ENCODE data around the gene C2CD3. TPM values are rescaled to one million over a fixed set of nuclear protein-coding genes. Genes with fewer than 3 reads are reported as not detected.
A peak's percentile ranks its signal among the peaks of the same experiment; 100 is the strongest.
"Not testable (repeated sequence)": the region's sequence is repeated elsewhere in the genome, so short reads cannot be mapped to it uniquely, and the experiment has no call there.

C2CD3 gene
- total RNA-seq, 1 experiment from 2014 or later: 28.4 TPM

DNA sequence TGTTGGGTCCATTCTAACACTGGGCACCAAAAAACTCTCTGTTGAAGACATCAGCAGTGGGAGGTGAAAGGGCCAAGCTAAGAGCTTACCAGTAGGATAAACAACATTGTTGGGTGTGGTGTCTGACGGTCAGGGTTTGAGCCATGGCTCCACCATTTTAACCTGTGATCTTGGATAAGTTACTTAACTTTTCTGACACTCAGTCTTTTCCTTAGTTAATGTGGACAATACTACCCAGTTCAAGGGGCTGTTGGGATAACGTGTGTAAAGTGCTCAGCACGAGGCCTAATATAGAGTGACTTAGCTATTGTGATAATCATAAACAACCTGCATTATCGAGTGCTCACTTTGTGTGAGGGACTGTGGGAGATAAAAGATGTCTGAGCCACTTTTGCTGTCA, 168.0 kb downstream of the C2CD3 start:
- in situ Hi-C loops (cut with HindIII; ENCODE audit: low pct_unique_long_range_greater_than_20kb, low sequenced_read_pairs): no loop called here
- no peak for DNase-seq (ENCODE audit: low read depth)

DNA sequence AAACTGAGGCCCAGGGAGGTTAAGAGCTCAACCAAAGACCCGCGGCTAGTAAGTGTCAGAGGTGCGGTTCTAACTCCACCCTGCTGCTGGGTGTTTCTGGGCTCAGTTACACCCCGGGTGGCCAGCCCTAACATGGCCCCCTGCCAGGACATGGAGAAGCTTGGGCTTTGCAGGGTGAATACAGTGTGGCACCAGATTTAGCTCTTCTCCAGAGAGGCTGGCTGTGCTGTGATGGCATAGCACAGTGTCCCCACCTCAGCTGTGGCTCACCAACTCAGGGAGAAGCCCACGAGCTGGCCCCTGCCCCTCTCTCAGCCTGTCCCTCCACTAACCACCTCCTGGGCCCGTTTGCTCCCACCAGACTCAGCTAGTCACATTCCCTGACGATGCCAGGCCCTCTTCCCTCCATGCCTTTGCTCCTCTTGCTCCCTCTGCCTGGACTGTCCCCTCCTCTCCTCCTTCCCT, 168.9 kb downstream of the C2CD3 start:
- in situ Hi-C loops (cut with HindIII; ENCODE audit: low pct_unique_long_range_greater_than_20kb, low sequenced_read_pairs): no loop called here
- DNase-seq (ENCODE audit: low read depth): no peak

DNA sequence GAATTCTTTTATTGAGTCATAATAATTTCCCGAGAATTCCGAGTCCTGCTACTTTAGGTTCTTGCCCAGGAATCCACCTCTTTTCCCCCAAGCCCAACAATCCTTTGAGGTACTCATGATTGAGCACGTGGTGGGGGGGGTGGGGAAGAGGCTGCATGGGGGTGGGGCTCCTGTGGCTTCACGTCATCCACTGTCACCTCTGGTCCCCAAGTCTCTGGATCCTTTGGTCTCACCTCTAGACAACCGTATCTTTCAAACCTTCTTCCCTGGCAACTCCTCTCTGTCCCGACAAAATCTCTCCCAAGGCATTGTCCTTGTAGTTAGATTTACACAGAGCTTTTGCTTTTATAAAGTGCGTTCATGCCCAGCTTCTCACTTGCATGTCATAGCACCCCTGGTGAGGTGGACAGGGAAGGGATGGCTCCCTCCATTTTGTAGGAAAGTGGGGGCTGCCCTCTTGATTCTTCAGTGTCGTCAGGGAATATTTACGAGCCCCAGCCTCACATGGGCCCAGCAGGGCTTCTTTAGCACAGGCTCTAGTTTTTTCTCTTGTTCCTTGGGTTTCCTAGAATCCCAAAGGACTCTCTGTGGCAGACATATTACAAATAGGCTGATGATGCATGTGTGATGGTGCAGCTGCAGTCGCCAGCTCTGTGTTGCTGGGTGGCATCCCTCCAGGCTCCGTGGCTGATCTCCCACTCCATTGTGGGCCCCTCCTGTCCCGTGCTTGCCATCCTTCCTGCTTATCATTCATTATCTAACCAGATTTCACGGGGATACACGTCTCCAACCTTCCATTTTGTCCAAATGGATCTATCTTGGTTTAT, 170.3 kb downstream of the C2CD3 start:
- no peak for DNase-seq (ENCODE audit: low read depth)
- in situ Hi-C loops (cut with HindIII; ENCODE audit: low pct_unique_long_range_greater_than_20kb, low sequenced_read_pairs): no loop called here

DNA sequence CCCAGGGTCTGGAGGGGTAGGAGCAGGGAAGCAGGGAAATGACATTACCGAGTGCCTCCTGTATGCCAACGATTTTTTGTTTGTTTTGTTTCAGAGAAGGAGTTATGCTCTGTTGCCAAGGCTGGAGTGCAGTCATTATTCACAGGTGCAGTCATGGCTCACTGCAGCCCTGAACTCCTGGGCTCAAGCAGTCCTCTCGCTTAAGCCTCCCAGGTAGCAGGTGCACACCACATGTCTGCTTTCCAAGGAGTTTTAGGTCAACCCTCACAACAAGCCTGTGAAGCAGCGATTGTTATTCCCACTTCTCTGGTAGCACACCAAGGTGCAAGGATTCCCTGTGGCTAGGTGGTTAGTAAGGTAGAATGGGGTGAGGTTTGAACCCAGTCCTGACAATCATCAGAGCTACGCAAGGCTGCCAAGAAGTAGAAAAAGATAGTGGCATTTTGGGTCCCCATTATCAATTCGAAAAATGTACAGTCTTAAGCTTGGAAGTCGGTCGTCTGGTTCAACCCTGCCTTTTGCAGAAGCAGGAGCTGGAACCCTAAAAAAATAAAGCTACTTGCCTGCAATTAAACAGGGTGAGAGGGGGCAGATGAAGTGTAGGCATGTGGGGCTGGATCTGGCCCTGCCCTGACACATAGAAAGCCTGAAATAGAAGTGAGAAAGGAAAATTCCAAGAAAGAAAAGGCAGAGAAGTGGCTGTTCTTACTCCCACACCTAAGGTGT, 171.1 kb downstream of the C2CD3 start:
- in situ Hi-C loops (cut with HindIII; ENCODE audit: low pct_unique_long_range_greater_than_20kb, low sequenced_read_pairs): no loop called here
- no peak for DNase-seq (ENCODE audit: low read depth)

DNA sequence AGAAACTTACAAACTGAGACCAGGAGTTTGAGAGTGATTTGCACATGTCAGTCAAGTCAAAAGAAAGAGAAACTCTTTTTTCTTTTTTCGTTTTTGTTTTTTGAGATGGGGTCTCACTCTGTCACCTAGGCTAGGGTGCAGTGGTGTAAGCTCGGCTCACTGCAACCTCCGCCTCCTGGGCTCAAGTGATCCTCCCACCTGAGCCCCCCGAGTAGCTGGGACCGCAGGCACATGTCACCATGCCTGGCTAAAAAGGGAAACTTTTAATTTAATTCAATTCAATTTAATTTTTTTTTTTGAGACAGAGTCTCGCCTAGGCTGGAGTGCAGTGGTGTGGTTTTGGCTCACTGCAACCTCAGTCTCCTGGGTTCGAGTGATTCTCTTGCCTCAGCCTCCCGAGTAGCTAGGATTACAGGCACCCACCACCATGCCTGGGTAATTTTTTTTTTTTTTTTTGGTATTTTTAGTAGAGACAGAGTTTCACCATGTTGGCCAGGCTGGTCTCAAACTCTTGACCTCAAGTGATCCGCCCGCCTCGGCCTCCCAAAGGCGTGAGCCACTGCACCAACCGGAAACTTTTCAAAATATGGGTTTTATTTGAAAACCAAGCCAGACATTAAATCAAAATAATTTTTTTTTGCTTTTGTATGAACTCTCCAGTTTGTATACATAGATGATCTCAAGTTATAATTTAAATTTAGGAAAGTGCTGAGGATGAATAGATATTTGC, 171.8 kb downstream of the C2CD3 start:
- DNase-seq (ENCODE audit: low read depth): no peak
- in situ Hi-C loops (cut with HindIII; ENCODE audit: low pct_unique_long_range_greater_than_20kb, low sequenced_read_pairs): no loop called here

DNA sequence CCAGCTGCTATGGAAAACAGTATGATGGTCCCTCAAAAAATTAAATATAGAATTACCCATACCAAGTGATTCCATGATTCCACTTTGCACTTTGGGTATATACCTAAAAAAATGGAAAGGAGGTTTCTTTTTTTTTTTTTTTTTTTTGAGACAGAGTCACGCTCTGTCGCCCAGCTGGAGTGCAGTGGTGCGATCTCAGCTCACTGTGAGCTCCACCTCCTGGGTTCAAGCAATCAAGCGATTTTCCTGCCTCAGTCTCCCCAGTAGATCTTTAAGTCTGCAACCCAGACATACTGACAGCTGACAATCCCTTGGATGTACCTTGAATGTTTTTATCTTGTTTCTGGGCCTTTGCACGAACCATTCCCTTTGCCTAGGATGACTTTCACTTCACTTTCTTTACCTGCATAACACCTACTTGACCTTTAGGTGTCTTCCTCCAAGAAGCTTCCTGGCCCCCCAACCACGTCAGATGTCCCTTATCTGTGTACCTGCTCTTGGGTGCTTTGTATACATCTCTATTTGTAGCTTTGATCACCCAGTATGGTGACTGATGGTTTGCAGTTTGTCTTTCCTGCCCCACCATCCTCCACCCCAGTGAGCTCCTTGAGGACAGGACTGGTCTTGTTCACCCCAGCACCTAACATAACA, 173.6 kb downstream of the C2CD3 start:
- DNase-seq (ENCODE audit: low read depth): no peak
- in situ Hi-C loops (cut with HindIII; ENCODE audit: low pct_unique_long_range_greater_than_20kb, low sequenced_read_pairs): no loop called here

DNA sequence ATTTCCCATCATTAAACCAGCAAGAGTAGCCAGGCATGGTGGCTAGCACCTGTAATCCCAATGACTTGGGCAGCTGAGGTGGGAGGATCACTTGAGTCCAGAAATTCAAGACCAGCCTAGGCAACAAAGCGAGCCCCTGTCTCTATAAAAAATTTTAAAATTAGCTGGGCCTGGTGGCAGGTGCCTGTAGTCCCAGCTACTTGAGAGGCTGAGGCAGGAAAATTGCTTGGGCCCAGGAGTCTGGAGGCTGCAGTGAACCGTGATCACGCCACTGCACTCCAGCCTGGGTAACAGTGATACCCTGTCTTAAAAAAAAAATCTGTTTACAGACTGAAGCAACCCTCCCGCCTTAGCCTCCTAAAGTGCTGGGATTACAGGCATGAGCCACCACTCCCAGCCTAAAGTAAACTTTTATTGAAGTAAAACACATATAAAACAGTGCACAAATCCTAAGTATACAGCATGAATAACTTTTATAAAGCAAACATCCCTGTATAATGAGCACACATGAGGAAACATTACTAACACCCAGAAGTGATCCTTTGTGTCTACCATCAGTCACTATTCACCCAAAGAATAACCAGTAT, 174.5 kb downstream of the C2CD3 start:
- DNase-seq (ENCODE audit: low read depth): no peak
- in situ Hi-C loops (cut with HindIII; ENCODE audit: low pct_unique_long_range_greater_than_20kb, low sequenced_read_pairs): no loop called here

DNA sequence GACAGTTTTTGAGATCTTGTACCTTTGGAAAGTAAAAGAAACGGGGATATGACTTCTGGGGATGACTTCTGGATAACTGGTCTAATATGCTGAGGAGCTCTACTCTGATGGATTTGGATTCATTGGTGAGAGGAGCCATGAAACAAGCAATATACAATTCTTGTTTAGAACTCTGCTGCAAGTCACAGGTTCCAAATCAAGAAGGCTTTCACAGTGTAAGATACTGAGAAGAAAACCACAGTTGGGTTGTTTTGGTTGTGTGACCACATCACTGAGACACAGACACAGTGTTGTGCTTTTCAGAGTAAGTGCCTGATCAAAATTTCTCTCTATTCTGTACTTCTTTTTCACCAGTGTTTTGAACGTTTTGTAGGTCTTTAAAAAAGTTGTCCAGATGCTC, 175.1 kb downstream of the C2CD3 start:
- in situ Hi-C loops (cut with HindIII; ENCODE audit: low pct_unique_long_range_greater_than_20kb, low sequenced_read_pairs): no loop called here
- no peak for DNase-seq (ENCODE audit: low read depth)

DNA sequence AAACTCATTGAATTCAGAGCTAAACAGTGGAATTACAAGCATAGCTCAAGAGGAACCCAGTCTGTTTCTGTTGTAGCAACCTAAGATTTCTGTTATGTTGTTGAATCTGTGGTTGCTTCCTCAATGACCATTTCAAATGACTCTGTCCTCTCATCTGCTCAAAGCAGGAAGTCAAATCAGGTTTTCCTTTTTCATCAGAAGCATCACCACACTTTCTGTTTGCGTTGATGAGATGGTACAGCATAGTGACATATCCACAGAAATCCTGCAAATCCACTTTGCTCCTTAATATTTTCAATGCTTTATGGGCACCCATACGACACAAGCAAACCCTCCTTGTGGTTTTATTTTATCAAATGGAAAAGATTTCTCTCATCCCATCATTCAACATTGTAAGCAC, 175.6 kb downstream of the C2CD3 start:
- DNase-seq (ENCODE audit: low read depth): no peak
- in situ Hi-C loops (cut with HindIII; ENCODE audit: low pct_unique_long_range_greater_than_20kb, low sequenced_read_pairs): no loop called here

DNA sequence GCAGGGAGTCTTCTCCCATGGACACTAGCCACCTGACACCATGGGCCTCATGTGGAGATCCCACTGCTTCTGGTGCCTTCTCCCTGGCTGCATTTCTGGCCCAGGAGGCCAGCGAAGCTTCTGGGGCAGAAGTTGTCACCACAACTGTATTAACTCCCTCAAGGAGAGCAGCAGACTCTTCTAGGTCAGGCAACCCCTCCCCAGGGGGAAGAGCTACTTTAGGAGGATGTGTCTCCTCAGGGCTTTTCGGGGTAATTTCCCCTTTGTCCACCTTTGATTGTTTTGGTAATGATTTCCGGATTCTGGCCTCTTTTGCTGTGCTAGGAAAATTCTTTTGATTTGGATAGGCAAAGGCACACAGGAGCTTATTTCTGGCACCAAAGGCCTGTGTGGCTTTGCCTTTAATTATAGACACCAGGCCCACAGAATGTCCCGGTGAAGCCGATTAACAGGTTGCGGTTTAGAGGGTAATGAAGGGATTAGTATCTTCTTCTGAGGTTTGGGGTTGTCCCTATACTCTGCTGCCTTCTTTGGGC, 179.3 kb downstream of the C2CD3 start:
- DNase-seq (ENCODE audit: low read depth): no peak
- in situ Hi-C loops (cut with HindIII; ENCODE audit: low pct_unique_long_range_greater_than_20kb, low sequenced_read_pairs): no loop called here

DNA sequence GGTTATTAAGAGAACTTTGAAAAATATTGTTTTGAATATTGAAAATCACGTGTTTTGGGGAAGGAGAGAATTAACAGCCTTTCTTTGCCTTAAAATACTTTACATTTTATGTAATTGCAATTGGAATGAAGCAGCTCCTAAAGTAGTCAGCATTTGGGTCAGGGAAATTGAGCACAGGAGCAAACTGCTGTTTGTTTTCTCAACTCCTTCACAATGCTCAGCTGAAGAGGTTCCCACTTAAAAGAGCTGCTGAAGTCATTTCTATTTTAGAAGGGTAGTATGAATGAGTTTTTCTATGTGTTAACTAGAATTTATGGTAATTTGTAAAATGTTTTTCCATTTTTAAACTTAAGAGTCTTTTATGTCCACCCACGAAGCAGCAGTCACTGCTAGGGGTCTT, 180.1 kb downstream of the C2CD3 start:
- DNase-seq (ENCODE audit: low read depth): no peak
- in situ Hi-C loops (cut with HindIII; ENCODE audit: low pct_unique_long_range_greater_than_20kb, low sequenced_read_pairs): no loop called here

DNA sequence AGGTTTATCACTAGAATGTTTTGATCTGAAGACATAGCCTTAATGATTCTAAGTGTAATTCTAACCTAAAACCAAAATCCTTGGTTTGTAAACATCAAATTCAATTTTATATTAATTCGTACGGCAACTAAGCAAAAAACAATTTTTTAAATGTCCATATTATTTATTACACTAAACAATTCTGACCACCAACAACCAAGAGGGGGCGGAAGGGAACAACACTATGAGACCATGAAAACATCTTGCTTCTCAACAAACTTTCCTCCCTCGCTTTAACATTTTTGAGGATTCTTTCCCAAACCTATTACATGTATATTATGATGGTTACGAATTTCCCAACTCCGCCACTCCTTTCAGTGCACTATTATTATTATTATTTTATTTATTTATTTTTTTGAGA, 181.6 kb downstream of the C2CD3 start:
- DNase-seq (ENCODE audit: low read depth): no peak
- in situ Hi-C loops (cut with HindIII; ENCODE audit: low pct_unique_long_range_greater_than_20kb, low sequenced_read_pairs): no loop called here

DNA sequence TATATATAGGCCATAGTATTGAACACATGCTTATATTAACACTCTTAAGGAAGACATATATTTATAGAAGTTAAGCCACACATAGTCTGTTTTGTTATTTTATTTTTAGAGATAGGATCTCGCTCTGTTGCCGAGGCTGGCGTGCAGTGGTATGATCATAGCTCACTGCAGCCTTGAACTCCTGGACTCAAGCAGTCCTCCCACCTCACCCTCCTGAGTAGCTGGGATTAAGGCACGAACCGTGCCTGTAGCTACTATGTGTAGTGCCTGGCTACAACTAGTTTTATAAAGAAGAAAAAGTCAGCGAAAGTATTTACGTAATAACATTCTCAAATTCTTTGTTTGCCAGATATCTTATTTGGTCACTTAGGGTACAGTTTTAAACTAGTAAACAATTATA, 182.6 kb downstream of the C2CD3 start:
- in situ Hi-C loops (cut with HindIII; ENCODE audit: low pct_unique_long_range_greater_than_20kb, low sequenced_read_pairs): no loop called here
- DNase-seq (ENCODE audit: low read depth): no peak

DNA sequence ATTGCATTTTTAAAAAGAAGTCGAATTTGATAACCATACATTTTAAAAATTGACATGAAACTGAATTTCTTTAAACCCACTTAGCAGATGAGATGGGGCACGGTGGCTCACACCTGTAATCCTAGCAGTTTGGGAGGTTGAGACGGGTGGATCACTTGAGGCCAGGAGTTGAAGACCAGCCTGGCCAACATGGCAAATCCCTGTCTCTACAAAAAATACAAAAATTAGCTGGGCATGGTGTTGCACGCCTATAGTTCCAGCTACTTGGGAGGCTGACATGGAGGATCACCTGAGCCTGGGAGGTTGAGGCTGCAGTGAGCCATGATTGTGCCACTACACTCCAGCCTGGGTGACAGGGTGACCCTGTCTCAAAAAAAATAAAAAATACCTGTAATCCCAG, 185.1 kb downstream of the C2CD3 start:
- in situ Hi-C loops (cut with HindIII; ENCODE audit: low pct_unique_long_range_greater_than_20kb, low sequenced_read_pairs); DNase-seq (ENCODE audit: low read depth): not testable (repeated sequence)

DNA sequence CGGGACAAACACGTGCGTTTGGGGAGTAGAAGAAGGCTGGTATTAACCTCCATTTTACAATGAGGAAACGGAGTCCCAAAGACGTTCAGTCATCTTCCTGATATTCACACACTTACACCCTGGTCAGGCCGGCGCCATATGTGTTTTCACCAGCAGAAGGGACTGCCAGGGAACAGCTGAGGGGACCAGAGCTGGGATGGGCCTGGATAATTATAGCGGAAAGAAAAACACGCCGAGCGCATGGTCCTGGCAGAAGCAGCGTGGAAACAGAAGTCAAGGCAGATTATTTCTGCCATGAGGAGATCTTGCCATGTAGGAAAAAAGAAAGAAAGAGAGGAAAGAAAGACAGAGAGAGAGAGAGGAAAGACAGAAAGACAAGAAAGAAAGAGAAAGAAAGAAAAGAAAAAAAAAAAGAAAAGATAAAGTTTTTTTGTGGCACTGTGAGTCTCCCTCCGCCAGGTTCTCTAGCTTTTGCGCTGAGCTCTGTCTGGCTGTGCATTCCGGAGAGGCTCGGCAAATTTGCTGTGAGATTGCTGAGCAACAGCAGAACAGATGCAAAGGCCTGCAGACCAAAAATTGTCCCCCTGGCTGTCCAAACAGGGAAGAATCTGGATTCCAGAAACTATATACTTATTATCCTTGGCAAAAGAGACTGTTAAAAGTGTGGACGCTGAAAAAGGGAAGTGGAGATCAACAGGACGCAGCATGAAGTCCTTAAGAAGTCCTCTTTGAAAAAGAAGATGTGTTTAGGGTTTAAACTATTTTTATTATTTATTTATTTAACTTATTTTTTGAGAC, 186.9 kb downstream of the C2CD3 start:
- in situ Hi-C loops (cut with HindIII; ENCODE audit: low pct_unique_long_range_greater_than_20kb, low sequenced_read_pairs): no loop called here
- no peak for DNase-seq (ENCODE audit: low read depth)

DNA sequence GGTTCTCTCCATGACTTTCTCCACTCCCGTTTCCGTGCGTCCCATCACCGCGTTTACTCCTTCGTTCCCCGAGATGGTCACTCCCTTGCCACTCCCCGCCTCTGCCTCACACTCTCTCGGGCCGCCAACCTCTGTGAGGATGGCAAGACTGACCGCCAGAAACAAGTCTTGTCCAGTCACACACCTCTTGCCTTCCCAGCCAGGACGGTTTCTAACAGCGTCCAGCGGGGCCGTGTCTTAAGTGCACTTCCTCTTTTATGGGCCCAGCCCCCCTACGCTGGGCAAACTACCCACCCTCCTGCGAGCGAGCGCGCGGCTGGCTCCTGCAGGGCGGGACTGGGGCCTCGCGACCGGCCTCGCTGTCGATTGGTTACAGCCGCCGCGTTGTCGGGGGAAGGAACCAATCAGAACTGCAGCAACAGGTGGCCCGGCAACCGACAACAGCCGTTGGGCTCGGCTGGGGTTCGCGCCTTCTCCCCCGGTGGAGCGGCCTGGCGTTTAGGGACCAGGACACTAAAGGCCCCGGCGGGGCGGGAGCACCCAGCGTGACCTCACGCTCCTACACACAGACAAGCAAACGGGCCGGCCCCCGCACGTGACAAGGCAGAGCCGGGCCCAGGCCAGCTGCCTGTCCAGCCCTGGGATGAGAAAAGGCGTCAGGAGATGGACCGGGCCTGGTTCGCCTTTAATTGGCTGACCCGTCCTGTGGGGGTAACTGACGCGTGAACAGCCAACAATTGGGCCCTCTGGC, 187.6 kb downstream of the C2CD3 start:
- in situ Hi-C loops (cut with HindIII; ENCODE audit: low pct_unique_long_range_greater_than_20kb, low sequenced_read_pairs): no loop called here
- peak; percentile 96 for DNase-seq (ENCODE audit: low read depth)

DNA sequence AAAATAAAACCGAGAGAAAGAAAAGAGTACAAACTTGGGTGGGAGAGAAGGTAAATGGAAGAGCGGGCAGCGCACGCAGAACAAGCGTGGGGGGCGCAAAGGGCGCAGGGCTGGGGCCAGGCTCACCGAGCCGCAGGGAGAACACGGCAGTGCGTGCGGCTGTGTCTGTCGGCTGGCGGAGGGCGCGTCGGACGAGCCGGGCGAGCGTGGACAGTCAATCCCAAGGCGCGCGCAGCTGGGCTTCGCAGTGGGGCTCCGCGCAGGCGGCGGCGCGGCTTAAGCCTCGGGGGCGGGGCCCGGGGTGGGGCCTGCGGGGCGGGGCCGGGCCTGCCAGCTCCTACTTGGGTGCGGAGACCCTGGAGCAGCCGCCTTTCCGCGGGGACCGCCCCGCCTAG, 188.2 kb downstream of the C2CD3 start, which contains the start of gene UCP2:
TSS of gene UCP2 (minus strand) at position 249 of the 395 bp plus-strand sequence. CDS start 4,465 bp downstream, outside the sequence.
- no peak for DNase-seq (ENCODE audit: low read depth)
- in situ Hi-C loops (cut with HindIII; ENCODE audit: low pct_unique_long_range_greater_than_20kb, low sequenced_read_pairs): no loop called here

Measured in Caki2 (cell line).